Measurements from ENCODE around the gene TSPAN33.
A peak's percentile ranks its signal among the peaks of the same experiment; 100 is the strongest.
"Not testable (repeated sequence)": the region's sequence is repeated elsewhere in the genome, so short reads cannot be mapped to it uniquely, and the experiment has no call there.

Gene TSPAN33

DNA sequence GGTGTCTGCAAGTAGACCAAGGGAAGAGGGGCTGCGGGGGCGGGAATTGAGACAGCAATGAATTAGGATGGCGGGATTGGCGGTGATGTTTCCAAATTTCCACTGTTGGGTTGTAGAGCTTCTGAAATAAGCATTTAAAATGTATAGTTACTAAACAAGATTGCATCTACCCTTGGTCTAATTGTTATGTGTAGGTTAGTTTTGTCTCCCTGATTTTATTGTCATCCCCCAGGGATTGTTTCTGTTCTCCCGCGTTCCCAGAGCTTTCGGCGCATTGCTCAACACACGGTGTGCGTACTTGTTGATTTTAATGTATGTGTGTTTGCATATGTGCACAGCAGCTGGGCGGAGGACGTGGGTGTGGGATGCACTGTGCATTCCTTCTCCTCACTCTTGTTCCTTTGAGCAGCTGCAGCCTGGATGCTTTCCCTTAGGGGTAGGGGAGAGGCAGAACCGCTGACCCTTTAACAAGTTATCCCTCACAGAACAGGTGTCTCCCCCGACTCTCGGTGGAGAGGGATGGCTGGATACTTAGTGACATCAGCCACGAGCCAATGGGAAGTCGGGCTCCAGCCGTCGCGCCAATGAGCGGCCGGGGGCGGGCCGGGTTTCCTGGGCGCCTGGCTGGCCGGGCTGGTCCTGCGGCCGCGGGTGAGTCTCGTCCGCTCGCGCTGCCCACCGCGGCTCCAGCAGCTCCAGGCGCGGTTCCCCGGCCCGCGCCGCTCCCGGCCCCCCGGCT lies at the start of gene TSPAN33:
TSS of gene TSPAN33 (plus strand) at position 613 of the 739 bp plus-strand sequence. CDS start 274 bp downstream, outside the sequence.
- peak; percentile 22 for DNase-seq

GRCh38 chr7:129095258-129095657 lies 49.2 kb upstream of the TSPAN33 start:
- DNase-seq, result no peak

- no peak for DNase-seq
Measured at GRCh38 chr7:129098409-129099084, 46.0 kb upstream of the TSPAN33 start.

- no peak for DNase-seq
Measured at GRCh38 chr7:129100827-129101166, 43.7 kb upstream of the TSPAN33 start.

DNA sequence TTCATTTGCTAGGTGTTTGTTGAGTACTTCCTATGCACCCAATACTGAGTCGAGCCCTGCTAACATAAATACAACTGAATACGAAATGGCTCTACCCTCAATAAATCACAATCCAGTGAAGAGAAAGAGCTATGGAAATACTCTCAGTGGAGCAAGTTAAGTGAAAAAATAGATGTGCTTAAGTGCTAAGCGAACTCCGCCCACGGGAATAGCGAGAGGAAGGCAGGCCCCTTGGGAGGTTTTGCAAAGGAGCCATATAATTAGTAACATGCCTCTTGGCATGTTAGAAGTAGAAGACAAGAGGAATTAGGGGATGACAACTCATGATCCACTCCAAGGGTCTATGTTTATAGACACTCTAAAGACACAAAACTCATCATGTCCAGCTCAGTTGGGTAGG lies 42.8 kb upstream of the TSPAN33 start:
- no peak for DNase-seq

DNA sequence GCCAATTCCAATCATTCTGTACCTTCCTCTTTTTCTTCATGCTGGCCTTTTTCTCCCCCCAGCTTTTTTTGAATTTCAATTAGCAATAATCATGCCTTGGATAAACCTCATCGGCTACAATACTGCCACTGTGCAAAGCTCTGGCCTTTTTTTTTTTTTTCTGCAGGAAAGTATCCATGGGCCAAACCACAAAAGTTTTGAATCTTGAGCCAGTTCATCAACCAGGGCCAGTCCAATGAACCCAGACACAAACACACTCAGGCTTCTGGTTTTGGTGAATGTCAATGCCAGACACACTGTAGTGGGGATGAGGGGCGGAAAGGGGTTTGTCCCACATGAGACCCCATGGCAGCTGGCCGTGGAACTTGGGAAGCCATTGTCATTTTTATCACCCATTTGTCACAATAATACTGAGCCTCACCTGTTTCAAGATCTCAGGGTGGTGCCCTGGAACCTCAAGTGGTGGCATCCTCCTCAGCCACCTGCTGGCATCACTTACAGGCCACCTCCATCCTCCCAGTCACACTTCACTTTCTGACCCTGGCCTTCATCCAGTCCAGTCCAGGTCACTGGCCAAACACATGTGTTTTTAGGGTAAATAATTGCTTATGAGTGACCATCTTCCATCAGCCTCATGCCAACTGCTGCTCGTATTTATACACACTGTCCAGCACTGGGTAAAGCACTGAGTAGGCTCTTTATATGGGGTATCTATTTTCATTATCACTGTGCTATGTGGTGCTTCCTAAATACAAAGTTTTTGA lies 40.8 kb upstream of the TSPAN33 start:
- DNase-seq, result no peak

DNA sequence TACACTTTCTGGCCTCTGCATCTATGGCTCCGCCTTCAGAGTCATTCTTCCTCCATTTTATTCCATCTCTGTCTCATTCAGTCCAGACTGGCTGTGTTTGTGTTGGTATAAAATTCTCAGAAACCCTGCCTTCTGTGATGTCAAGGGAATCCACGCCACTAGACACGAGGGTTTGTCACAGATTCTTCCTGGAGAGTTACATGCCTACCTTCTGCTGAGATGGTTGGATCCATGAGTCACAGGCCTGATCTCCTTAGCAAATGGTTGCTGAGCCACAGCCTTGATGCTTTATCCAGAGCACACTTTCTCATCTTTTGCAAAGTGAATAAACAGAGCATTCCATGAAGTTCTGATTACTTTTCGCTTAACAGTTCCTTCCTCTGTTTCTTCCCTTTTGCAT lies 35.9 kb upstream of the TSPAN33 start:
- no peak for DNase-seq

GRCh38 chr7:129110258-129110981 lies 34.1 kb upstream of the TSPAN33 start:
- DNase-seq, result no peak

DNA sequence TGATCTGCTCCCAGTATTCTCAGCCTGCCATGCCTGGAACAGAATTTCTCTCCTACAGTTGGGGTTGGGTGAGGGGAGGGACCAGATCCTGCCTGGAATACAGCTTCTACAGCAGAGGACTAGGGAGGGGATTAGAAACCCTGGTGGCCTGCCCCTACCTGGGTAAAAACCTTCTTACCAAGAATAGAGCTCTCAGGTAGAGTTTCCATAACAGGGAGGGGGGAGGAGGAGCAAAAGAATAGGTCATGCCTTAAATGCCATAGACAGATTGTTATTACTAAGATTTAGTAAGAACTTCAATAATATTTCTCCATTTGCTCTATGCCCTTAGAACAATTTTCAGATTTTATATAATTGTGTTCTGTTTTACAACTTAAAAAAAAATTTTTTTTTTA lies 33.5 kb upstream of the TSPAN33 start:
- no peak for DNase-seq

- no peak for DNase-seq
Measured at GRCh38 chr7:129115676-129116075, 28.8 kb upstream of the TSPAN33 start.

DNA sequence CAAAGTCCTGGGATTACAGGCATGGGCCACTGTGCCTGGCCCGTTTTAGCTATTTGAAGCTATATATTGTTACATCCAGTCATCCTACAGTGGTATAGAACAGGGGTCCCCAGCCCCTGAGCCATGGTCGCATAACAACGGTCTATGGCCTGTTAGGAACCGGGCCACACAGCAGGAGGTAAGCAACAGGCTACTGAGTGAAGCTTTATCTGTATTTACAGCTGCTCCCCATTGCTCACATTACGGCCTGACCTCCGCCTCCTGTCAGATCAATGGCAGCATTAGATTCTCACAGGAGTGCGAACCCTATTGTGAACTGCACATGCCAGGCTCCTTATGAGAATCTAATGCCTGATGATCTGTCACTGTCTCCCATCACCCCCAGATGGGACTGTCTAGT lies 26.3 kb upstream of the TSPAN33 start:
- DNase-seq, result no peak

DNA sequence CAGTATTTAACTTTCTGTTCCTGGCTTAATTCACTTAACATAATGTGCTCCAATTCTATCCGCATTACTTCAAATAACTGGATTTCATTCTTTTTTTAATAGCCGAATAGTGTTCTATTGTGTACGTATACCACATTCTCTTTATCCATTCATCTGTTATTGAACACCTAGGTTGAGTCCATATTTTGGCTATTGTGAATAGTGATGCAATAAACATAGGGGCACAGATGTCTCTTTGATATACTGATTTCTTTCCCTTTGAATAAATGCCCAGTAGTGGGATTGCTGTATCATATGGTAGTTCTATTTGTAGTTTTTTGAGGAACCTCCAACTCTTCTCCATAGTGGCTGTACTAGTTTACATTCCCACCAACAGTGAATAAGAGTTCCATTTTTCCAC lies 25.5 kb upstream of the TSPAN33 start:
- DNase-seq, result no peak

DNA sequence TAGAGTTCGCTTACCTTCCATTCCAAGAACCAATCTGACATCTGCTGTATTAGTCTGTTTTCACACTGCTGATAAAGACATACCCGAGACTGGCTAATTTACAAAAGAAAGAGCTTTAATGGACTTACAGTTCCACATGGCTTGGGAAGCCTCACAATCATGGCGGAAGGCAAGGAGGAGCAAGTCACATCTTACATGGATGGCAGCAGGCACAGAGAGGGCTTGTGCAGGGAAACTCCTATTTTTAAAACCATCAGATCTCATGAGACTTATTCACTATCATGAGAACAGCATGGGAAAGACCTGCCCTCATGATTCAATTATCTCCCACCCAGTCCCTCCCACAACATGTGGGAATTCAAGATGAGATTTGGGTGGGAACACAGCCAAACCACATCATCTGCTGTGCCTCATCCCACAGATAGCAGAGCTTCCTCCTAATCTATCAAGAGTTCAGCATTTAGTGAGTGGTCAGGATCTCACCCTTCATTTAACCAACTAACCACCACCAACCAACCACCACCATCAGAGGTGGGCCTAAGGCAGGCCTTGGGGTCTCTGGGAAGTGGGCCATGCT lies 22.9 kb upstream of the TSPAN33 start:
- not testable (repeated sequence) for DNase-seq

- no peak for DNase-seq
Measured at GRCh38 chr7:129122078-129122750, 22.3 kb upstream of the TSPAN33 start.

- no peak for DNase-seq
Measured at GRCh38 chr7:129122751-129123509, 21.6 kb upstream of the TSPAN33 start.

GRCh38 chr7:129123510-129123857 lies 21.0 kb upstream of the TSPAN33 start:
- DNase-seq, result no peak

- DNase-seq, result no peak
Measured at GRCh38 chr7:129126314-129126713, 18.2 kb upstream of the TSPAN33 start.

DNA sequence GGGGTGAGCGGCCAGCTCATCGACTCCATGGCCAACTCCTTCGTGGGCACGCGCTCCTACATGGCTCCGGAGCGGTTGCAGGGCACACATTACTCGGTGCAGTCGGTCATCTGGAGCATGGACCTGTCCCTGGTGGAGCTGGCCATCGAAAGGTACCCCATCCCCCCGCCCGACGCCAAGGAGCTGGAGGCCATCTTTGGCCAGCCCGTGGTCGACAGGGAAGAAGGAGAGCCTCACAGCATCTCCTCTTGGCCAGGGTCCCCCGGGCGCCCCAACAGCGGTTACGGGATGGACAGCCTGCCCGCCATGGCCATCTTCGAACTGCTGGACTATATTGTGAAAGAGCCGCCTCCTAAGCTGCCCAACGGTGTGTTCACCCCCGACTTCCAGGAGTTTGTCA lies 17.4 kb upstream of the TSPAN33 start:
- no peak for DNase-seq

- DNase-seq, result no peak
Measured at GRCh38 chr7:129127601-129128000, 16.9 kb upstream of the TSPAN33 start.

GRCh38 chr7:129134356-129134987 lies 10.0 kb upstream of the TSPAN33 start:
- no peak for DNase-seq
